Gastrocnemius medialis (tissue), 4 donors: Measurements from ENCODE around the gene NUFIP2. TPM values are rescaled to one million over a fixed set of nuclear protein-coding genes. Genes with fewer than 3 reads are reported as not detected.

ENCODE experiments used
- ATAC-seq, 2 donors: fragments of 150-250 bp; one replicate each; pipeline ENCODE4 v1.9.1; 2016
- DNase-seq, 2 donors: peaks; one replicate each; pipeline ENCODE4 v3.0.0-alpha.2; 2019
- H3K27ac ChIP-seq, 4 donors: fragments of 200-600 bp; sonication (generic); 1 replicate in 1 of 4; 2 replicates in 3 of 4; pipeline ENCODE4 v1.5.1; 2016 to 2018; ENCODE audit warnings: mild to moderate bottlenecking in 2 of 4, moderate library complexity in 1 of 4
- H3K27me3 ChIP-seq, 3 donors: fragments of 200-600 bp; sonication (generic) in 2 of 3; 1 replicate in 1 of 3; 2 replicates in 2 of 3; pipeline versions ENCODE4 v1.5.1 to v1.6.0; 2016 to 2019; ENCODE audit warnings: mild to moderate bottlenecking in 1 of 3, moderate library complexity in 1 of 3
- H3K36me3 ChIP-seq, 2 donors: fragments of 200-600 bp; sonication (generic) in 1 of 2; one replicate each; pipeline ENCODE4 v1.5.1; 2017 to 2018
- H3K4me1 ChIP-seq, 2 donors: fragments of 200-600 bp; sonication (generic) in 1 of 2; one replicate each; pipeline ENCODE4 v1.5.1; 2016 to 2017; ENCODE audit warnings: mild to moderate bottlenecking in 2 of 2
- H3K4me3 ChIP-seq, 4 donors: fragments of 200-600 bp; sonication (generic) in 3 of 4; 1 replicate in 1 of 4; 2 replicates in 3 of 4; pipeline ENCODE4 v1.5.1; 2016 to 2019; ENCODE audit warnings: mild to moderate bottlenecking in 2 of 4
- H3K9me3 ChIP-seq, 3 donors: fragments of 200-600 bp; sonication (generic) in 2 of 3; 1 replicate in 1 of 3; 2 replicates in 2 of 3; pipeline ENCODE4 v1.5.1; 2016 to 2019
- CTCF ChIP-seq, 5 experiments: fragments of 450-650 bp in 3 of 5; fragments of 200-600 bp in 2 of 5; sonication (generic) in 2 of 5; IDR thresholded peaks in 4 of 5; conservative IDR thresholded peaks in 1 of 5; 1 replicate in 4 of 5; 2 replicates in 1 of 5; pipeline ENCODE4 v1.5.1; 2016 to 2019; ENCODE audit warnings: antibody characterized with exemption in 5 of 5, mild to moderate bottlenecking in 3 of 5, moderate library complexity in 3 of 5
- POLR2A ChIP-seq, 2 donors: fragments of 450-650 bp; IDR thresholded peaks; one replicate each; pipeline ENCODE4 v1.6.1; 2017; ENCODE audit warnings: antibody characterized with exemption in 2 of 2, mild to moderate bottlenecking in 2 of 2, moderate library complexity in 2 of 2
- in situ Hi-C, 4 donors: fragments of 200-750 bp; cut with MboI; loops; one replicate each; pipeline versions ENCODE4 v1.15.0 to v1.8.0; 2017; ENCODE audit warnings: low sequenced_read_pairs in 4 of 4
- intact Hi-C: fragments of 100-400 bp; cut with DNase I; formaldehyde crosslinking; loops from one replicate; pipeline ENCODE4 v1.15.1; 2023; ENCODE audit warnings: low total_unique reads
- total RNA-seq, 4 donors: library from RNA; depleted of rRNA; stranded (reverse); fragments of >200 nt; gene quantifications; one replicate each; pipeline versions ENCODE4 v1.1.0 to v1.2.3, GENCODE V29; 2016

The NUFIP2 gene
- total RNA-seq, 4 donors from 2014 or later = 20.0 to 33.7 (median 27.8) TPM

- no peaks in the 10 kb centered on the region for H3K27me3 ChIP-seq
- no peak overlapping the region for H3K4me3 ChIP-seq
- peak; percentile 77 to 93 (median 89) for TF ChIP-seq CTCF (IDR thresholded peaks at IDR 0.05 in 4 of 5, conservative IDR thresholded peaks at IDR 0.05 in 1 of 5)
- no peak for TF ChIP-seq POLR2A (IDR thresholded peaks at IDR 0.05)
- no peaks in the 10 kb centered on the region for H3K9me3 ChIP-seq
- no peak overlapping the region for H3K27ac ChIP-seq
- ATAC-seq (peak; percentile 77 to 80), DNase-seq (peak; percentile 26 to 49)
- in situ Hi-C loops (loop anchor here in 3 of 4 donors (5.0 to 10.0 kb wide), 3 partner anchors 65 to 75 kb away; no protein-coding TSS in a partner anchor), intact Hi-C loops (loop anchor here (1.0 kb wide), 1 partner anchor 70 kb away; no protein-coding TSS in a partner anchor)
- H3K36me3 ChIP-seq = no peaks in the 10 kb centered on the region
- H3K4me1 ChIP-seq = peaks cover 6 to 10% of the 10 kb centered on the region in 2 donors
Measured at GRCh38 chr17:29219378-29220047, 74.4 kb downstream of the NUFIP2 start.

DNA sequence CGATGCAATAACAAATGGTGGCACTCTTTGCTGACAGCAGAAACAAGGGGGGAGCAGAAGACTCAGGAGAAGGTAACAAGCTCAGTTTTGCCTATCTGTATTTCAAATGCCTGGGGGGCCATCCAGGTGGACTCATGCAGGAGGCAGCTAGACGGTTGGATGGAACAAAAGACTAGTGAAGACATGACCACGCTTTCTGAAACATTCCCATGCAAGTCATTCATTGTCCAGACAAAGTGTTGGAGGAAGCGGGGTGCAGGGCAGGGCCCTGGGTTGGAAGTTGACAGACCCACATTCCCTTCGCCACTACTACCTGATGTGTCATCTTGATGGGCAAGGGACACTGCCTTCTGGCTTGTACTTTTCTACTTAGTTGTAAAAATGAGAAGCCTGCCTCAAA, 77.1 kb downstream of the NUFIP2 start:
- Histone ChIP-seq H3K4me1 (peaks cover 6 to 10% of the 10 kb centered on the region in 2 donors), H3K36me3 (no peaks in the 10 kb centered on the region), H3K27ac (no peak overlapping the region), H3K27me3 (no peaks in the 10 kb centered on the region), H3K9me3 (no peaks in the 10 kb centered on the region), H3K4me3 (no peak overlapping the region)
- DNase-seq (no peak), ATAC-seq (no peak)
- in situ Hi-C loops (loop anchor here in 1 of 4 donors (5.0 kb wide), 1 partner anchor 70 kb away; no protein-coding TSS in a partner anchor), intact Hi-C loops (no loop called here)
- TF ChIP-seq CTCF (IDR thresholded peaks at IDR 0.05 in 4 of 5, conservative IDR thresholded peaks at IDR 0.05 in 1 of 5) (no peak), POLR2A (IDR thresholded peaks at IDR 0.05) (no peak)

- no peak overlapping the region for H3K4me3 ChIP-seq
- no peaks in the 10 kb centered on the region for H3K9me3 ChIP-seq
- peaks cover 6 to 10% of the 10 kb centered on the region in 2 donors for H3K4me1 ChIP-seq
- TF ChIP-seq POLR2A (IDR thresholded peaks at IDR 0.05) = no peak
- no peak for TF ChIP-seq CTCF (IDR thresholded peaks at IDR 0.05 in 4 of 5, conservative IDR thresholded peaks at IDR 0.05 in 1 of 5)
- in situ Hi-C loops (loop anchor here in 1 of 4 donors (5.0 kb wide), 1 partner anchor 69 kb away; no protein-coding TSS in a partner anchor), intact Hi-C loops (no loop called here)
- H3K27ac ChIP-seq = no peak overlapping the region
- H3K36me3 ChIP-seq = no peaks in the 10 kb centered on the region
- ATAC-seq = no peak
- DNase-seq = no peak
- H3K27me3 ChIP-seq = no peaks in the 10 kb centered on the region
Measured at GRCh38 chr17:29216181-29216580, 77.8 kb downstream of the NUFIP2 start.

DNA sequence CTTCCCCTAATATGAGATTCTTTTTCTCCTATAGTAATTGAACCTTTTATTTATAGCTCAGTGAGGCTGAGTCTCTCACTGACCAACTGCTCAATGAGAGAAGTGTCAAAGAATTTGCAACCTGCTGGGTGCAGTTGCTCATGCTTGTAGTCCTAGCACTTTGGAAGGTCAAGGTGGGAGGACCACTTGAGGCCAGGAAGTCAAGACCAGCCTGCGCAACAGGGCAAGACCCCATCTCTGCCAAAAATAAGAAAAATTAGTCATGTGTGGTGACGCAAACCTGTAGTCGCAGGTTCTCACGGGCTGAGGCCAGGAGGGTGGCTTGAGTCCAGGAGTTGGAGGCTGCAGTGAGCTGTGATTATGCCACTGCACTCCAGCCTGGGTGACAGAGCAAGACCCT, 78.2 kb downstream of the NUFIP2 start:
- intact Hi-C loops (no loop called here), in situ Hi-C loops (loop anchor here in 1 of 4 donors (5.0 kb wide), 1 partner anchor 68 kb away; no protein-coding TSS in a partner anchor)
- DNase-seq (no peak), ATAC-seq (no peak)
- Histone ChIP-seq H3K4me3 (no peak overlapping the region), H3K9me3 (no peaks in the 10 kb centered on the region), H3K27ac (no peak overlapping the region), H3K36me3 (no peaks in the 10 kb centered on the region), H3K4me1 (peaks cover 6 to 10% of the 10 kb centered on the region in 2 donors), H3K27me3 (no peaks in the 10 kb centered on the region)
- TF ChIP-seq POLR2A (IDR thresholded peaks at IDR 0.05) (no peak), CTCF (IDR thresholded peaks at IDR 0.05 in 4 of 5, conservative IDR thresholded peaks at IDR 0.05 in 1 of 5) (no peak)
